ENCODE results near the gene EXOSC2.

- TF ChIP-seq CTCF (IDR thresholded peaks at IDR 0.05 in 2 of 3, conservative IDR thresholded peaks at IDR 0.05 in 1 of 3; ENCODE audit: borderline replicate concordance in 1 of 3, insufficient read depth in 1 of 3, low read depth in 2 of 3, low read length in 2 of 3), result no peak
- no peak for TF ChIP-seq ATF3 (IDR thresholded peaks at IDR 0.05)
- TF ChIP-seq FOSL1 (IDR thresholded peaks at IDR 0.05; ENCODE audit: low read depth), result no peak
- TF ChIP-seq TCF7L2 (IDR thresholded peaks at IDR 0.05; ENCODE audit: borderline replicate concordance, extremely low read depth, insufficient read depth, insufficient read length), result no peak
- TF ChIP-seq EGR1 (IDR thresholded peaks at IDR 0.05; ENCODE audit: low read depth), result no peak
- TF ChIP-seq POLR2AphosphoS5 (IDR thresholded peaks at IDR 0.05; ENCODE audit: low read depth, low read length), result no peak
- no peak for TF ChIP-seq POLR2A (IDR thresholded peaks at IDR 0.05; ENCODE audit: borderline replicate concordance, extremely low read depth, insufficient read depth, insufficient read length)
- TF ChIP-seq EZH2phosphoT487 (IDR thresholded peaks at IDR 0.05; ENCODE audit: borderline replicate concordance), result no peak
- no peak for TF ChIP-seq YY1 (IDR thresholded peaks at IDR 0.05; ENCODE audit: extremely low read depth, insufficient replicate concordance, low read depth, low read length)
- TF ChIP-seq EZH2 (IDR thresholded peaks at IDR 0.05), result no peak
- no peak for TF ChIP-seq SRF (IDR thresholded peaks at IDR 0.05; ENCODE audit: low read depth)
These were observed 16.3 kb upstream of the EXOSC2 start for GRCh38 chr9:130677252-130677651.
